HG03066 (cell line): ENCODE data around the gene MYMK.
"Not testable (repeated sequence)": the region's sequence is repeated elsewhere in the genome, so short reads cannot be mapped to it uniquely, and the experiment has no call there.

ENCODE experiments used
- ATAC-seq: cut with Tn5 transposase; IDR thresholded peaks from one replicate; pipeline ENCODE4 v1.9.1; 2021; ENCODE audit warnings: low read depth; ENCODE audit not compliant: unreplicated experiment

MYMK gene

GRCh38 chr9:133524679-133525228 lies at the start of gene MYMK:
MYMK (minus strand) TSS chr9:133524959; CDS start chr9:133524844, 115 bp downstream.
- no peak for ATAC-seq

GRCh38 chr9:133573791-133574515 lies 49.2 kb upstream of the MYMK start:
- no peak for ATAC-seq

GRCh38 chr9:133572821-133573361 lies 48.1 kb upstream of the MYMK start:
- ATAC-seq = no peak

- ATAC-seq = no peak
Observed at GRCh38 chr9:133571896-133572595, 47.3 kb upstream of the MYMK start.

- no peak for ATAC-seq
Observed at GRCh38 chr9:133571391-133571890, 46.7 kb upstream of the MYMK start.

- ATAC-seq = no peak
Observed at GRCh38 chr9:133570691-133571080, 45.9 kb upstream of the MYMK start.

GRCh38 chr9:133569891-133570690 lies 45.3 kb upstream of the MYMK start:
- ATAC-seq = no peak

- no peak for ATAC-seq
Observed at GRCh38 chr9:133569121-133569785, 44.5 kb upstream of the MYMK start.

- no peak for ATAC-seq
Observed at GRCh38 chr9:133568186-133568585, 43.4 kb upstream of the MYMK start.

- no peak for ATAC-seq
Observed at GRCh38 chr9:133566817-133567216, 42.1 kb upstream of the MYMK start.

- ATAC-seq = no peak
Observed at GRCh38 chr9:133566382-133566781, 41.6 kb upstream of the MYMK start.

GRCh38 chr9:133564451-133565116 lies 39.8 kb upstream of the MYMK start:
- no peak for ATAC-seq

GRCh38 chr9:133563814-133564213 lies 39.1 kb upstream of the MYMK start:
- not testable (repeated sequence) for ATAC-seq

GRCh38 chr9:133563291-133563796 lies 38.6 kb upstream of the MYMK start:
- no peak for ATAC-seq

- ATAC-seq = no peak
Observed at GRCh38 chr9:133562611-133563290, 38.0 kb upstream of the MYMK start.

GRCh38 chr9:133561976-133562554 lies 37.3 kb upstream of the MYMK start:
- no peak for ATAC-seq

- no peak for ATAC-seq
Observed at GRCh38 chr9:133560944-133561343, 36.2 kb upstream of the MYMK start.

GRCh38 chr9:133560311-133560710 lies 35.6 kb upstream of the MYMK start:
- ATAC-seq = no peak
